Measurements from ENCODE around the gene FAM193B.

The FAM193B gene

GRCh38 chr5:177512736-177513380 lies 41.5 kb downstream of the FAM193B start:
- in situ Hi-C loops (cut with HindIII; ENCODE audit: low pct_ligation_motif_present, low sequenced_read_pairs): no loop called here

DNA sequence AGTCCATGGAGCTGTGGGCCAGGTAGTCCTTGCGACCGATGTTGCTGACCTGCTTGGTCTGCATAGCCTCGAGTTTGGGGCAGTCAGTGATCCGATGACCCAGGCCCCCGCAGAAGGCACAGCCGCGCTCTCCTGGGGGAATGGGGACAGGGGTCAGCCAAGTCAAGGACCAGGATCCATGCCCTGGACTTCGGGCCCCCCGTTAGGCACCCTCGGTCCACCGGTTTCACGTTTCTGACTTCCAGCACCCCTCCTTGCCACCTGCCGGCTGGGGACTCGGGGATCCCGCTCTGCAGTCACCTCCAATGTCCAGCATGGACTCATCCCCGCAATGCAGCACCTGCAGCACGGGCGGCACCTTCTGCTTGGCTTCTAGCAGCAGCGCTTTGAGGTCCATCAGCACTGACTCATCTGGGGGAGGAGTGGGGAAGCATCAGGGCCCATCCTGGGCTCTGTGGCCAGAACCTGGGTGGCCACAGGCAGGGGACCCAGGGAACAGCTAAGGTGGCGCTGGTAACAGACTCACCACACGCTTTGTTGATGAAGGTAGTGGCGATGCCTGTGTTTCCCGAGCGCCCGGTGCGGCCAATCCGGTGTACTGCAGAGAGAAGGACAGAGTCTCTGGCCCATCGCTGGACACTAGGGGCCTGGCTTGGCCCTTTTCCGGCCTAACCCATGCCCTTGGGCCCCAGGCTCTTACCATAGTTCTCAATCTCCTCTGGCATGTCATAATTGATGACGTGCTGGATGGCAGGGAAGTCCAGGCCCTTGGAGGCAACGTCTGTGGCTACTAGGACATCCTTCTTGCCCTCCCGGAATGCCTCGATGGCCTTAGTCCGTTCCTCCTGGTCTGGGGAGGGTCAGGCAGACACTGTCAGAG lies 42.3 kb downstream of the FAM193B start:
- peaks cover 55% of the 10 kb centered on the region for H3K36me3 ChIP-seq (replicated peaks)

More at GRCh38 chr5:177512736-177513380, 41.5 kb downstream of the FAM193B start:
- TF ChIP-seq, protein P1, sequence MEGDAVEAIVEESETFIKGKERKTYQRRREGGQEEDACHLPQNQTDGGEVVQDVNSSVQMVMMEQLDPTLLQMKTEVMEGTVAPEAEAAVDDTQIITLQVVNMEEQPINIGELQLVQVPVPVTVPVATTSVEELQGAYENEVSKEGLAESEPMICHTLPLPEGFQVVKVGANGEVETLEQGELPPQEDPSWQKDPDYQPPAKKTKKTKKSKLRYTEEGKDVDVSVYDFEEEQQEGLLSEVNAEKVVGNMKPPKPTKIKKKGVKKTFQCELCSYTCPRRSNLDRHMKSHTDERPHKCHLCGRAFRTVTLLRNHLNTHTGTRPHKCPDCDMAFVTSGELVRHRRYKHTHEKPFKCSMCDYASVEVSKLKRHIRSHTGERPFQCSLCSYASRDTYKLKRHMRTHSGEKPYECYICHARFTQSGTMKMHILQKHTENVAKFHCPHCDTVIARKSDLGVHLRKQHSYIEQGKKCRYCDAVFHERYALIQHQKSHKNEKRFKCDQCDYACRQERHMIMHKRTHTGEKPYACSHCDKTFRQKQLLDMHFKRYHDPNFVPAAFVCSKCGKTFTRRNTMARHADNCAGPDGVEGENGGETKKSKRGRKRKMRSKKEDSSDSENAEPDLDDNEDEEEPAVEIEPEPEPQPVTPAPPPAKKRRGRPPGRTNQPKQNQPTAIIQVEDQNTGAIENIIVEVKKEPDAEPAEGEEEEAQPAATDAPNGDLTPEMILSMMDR (IDR thresholded peaks at IDR 0.05; ENCODE audit: low read depth, low read length, missing control alignments): no peak
- Histone ChIP-seq H3K27ac (no peak overlapping the region), H3K27me3 (replicated peaks) (no peaks in the 10 kb centered on the region), H3K36me3 (replicated peaks) (peaks cover 55% of the 10 kb centered on the region), H3K4me3 (ENCODE audit: low read depth, low read length) (no peak overlapping the region)
- DNase-seq: no peak

DNA sequence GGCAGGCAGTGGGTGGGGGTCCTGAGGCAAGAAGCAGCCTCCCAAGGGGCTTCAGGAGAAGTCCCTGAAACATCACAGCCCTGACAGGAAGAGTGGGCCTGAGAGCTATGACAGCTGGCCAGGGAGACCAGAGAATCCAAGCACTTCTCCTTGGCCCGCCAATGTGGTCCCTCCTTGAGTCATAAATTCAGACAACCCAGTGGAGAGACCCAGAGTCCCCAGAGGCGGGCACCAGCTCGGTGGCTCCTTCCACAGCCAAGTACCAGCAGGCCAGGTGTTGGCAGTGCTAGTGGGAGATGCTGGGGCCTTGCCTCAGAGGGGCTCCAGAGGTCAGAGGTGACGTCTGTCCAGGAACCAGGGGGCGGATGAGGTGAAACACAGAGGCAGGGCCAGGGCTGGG lies 43.2 kb downstream of the FAM193B start:
- no peak overlapping the region for H3K4me3 ChIP-seq (ENCODE audit: low read depth, low read length)
- no peak overlapping the region for H3K27ac ChIP-seq
- DNase-seq: no peak
- in situ Hi-C loops (cut with HindIII; ENCODE audit: low pct_ligation_motif_present, low sequenced_read_pairs): no loop called here
- TF ChIP-seq, protein P1 (IDR thresholded peaks at IDR 0.05; ENCODE audit: low read depth, low read length, missing control alignments): no peak
- peaks cover 55% of the 10 kb centered on the region for H3K36me3 ChIP-seq (replicated peaks)
- H3K27me3 ChIP-seq (replicated peaks): no peaks in the 10 kb centered on the region

More for the DNA sequence above, 42.3 kb downstream of the FAM193B start:
- in situ Hi-C loops (cut with HindIII; ENCODE audit: low pct_ligation_motif_present, low sequenced_read_pairs): no loop called here
- DNase-seq: no peak
- TF ChIP-seq, protein P1 (IDR thresholded peaks at IDR 0.05; ENCODE audit: low read depth, low read length, missing control alignments): no peak
- Histone ChIP-seq H3K4me3 (ENCODE audit: low read depth, low read length) (no peak overlapping the region), H3K27ac (no peak overlapping the region), H3K27me3 (replicated peaks) (no peaks in the 10 kb centered on the region)

GRCh38 chr5:177510567-177511053 lies 43.8 kb downstream of the FAM193B start:
- H3K27ac ChIP-seq: no peak overlapping the region
- no peaks in the 10 kb centered on the region for H3K27me3 ChIP-seq (replicated peaks)
- H3K4me3 ChIP-seq (ENCODE audit: low read depth, low read length): no peak overlapping the region
- in situ Hi-C loops (cut with HindIII; ENCODE audit: low pct_ligation_motif_present, low sequenced_read_pairs): no loop called here
- H3K36me3 ChIP-seq (replicated peaks): peaks cover 50% of the 10 kb centered on the region
- DNase-seq: no peak
- TF ChIP-seq, protein P1 (IDR thresholded peaks at IDR 0.05; ENCODE audit: low read depth, low read length, missing control alignments): no peak

DNA sequence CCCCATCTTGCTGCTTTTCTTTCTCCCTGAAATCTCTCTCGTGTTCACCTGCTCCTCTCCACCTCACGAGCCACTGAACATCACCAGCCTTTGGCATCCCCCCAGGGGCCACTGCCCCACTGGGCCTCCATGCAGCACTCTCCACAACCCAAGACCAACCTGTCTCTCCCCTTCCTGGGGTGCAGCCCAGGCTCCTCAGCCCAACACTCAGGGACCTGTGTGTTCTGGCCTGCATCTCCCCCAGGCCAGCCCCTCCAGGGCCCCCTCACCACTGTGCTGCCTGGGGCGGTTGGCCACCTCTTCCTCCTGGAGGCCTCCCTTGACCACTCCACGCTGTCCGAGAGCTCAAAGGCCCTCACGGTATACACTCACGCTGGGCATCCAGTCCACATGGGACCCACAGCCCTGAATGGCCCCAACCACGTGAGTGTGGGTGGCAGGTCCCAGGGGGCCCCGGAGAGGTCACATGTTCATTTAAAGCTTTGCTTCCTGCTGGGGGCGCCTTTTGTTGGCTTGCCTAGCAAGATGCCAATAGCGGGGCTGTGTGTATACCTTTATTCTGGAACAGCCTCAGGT lies 44.3 kb downstream of the FAM193B start:
- no peak overlapping the region for H3K4me3 ChIP-seq (ENCODE audit: low read depth, low read length)
- H3K36me3 ChIP-seq (replicated peaks): peaks cover 44% of the 10 kb centered on the region
- in situ Hi-C loops (cut with HindIII; ENCODE audit: low pct_ligation_motif_present, low sequenced_read_pairs): no loop called here
- no peaks in the 10 kb centered on the region for H3K27me3 ChIP-seq (replicated peaks)
- H3K27ac ChIP-seq: no peak overlapping the region
- TF ChIP-seq, protein P1 (IDR thresholded peaks at IDR 0.05; ENCODE audit: low read depth, low read length, missing control alignments): no peak
- DNase-seq: no peak

All from brain microvascular endothelial cell (primary cell).